HepG2 (cell line): ENCODE results near the gene SPOP. TPM values are rescaled to one million over a fixed set of nuclear protein-coding genes. Genes with fewer than 3 reads are reported as not detected.

Source experiments
- ATAC-seq: fragments of 200-7000 bp; cut with Tn5 transposase; 3 replicates; pipeline ENCODE4 v1.9.1; 2020; ENCODE audit warnings: mild to moderate bottlenecking, moderate library complexity
- BruUV-seq: library from RNA; stranded (reverse); fragments of 400-500 nt; replicated peaks from 2 replicates; lab custom pipeline; 2021; lab: Mats Ljungman, UMichigan
- CTCF ChIA-PET: fragments of 300-600 bp; formaldehyde crosslinking; extraction: SDS; loops from one replicate; lab custom pipeline; 2021; ENCODE audit warnings: low total read pairs, inconsistent platforms, low intra/inter-chr PET ratio; lab: Yijun Ruan, JAX
- POLR2A ChIA-PET: fragments of 350-600 bp; sonication (Branson Sonifier 250); formaldehyde crosslinking; loops from one replicate; lab custom pipeline; 2020; ENCODE audit warnings: antibody characterized with exemption, inconsistent platforms; lab: Yijun Ruan, JAX
- DNase-seq: peaks from one replicate; pipeline ENCODE4 v3.0.0-alpha.2; 2015; ENCODE audit warnings: low spot score
- FAIRE-seq: peaks from 3 replicates; lab custom pipeline; 2011; peaks lifted over from hg19 to GRCh38; lab: Jason Lieb, UNC
- H2AFZ ChIP-seq: one replicate; pipeline ENCODE4 v1.6.1; 2011; ENCODE audit warnings: low read length, inconsistent platforms
- H3K27ac ChIP-seq: fragments of 300-600 bp; 3 replicates; pipeline ENCODE4 v1.8.0; 2011; ENCODE audit warnings: mixed run types, mild to moderate bottlenecking, mixed read lengths, low read length, inconsistent platforms; ENCODE audit not compliant: insufficient read depth; ENCODE audit errors: extremely low read length
- H3K27me3 ChIP-seq, 2 experiments: fragments of 200-600 bp in 1 of 2; 2 replicates in 1 of 2; 3 replicates in 1 of 2; pipeline versions ENCODE4 v1.6.0 to v1.8.0; 2011; ENCODE audit warnings: low read length in 2 of 2, mild to moderate bottlenecking in 2 of 2, moderate library complexity in 2 of 2, inconsistent platforms in 1 of 2; ENCODE audit not compliant: insufficient read depth in 2 of 2, control insufficient read depth in 1 of 2
- H3K36me3 ChIP-seq, 2 experiments: fragments of 200-600 bp in 1 of 2; replicated peaks in 1 of 2; 2 replicates in 1 of 2; 3 replicates in 1 of 2; pipeline versions ENCODE4 v1.5.1 to v1.8.0; 2011; ENCODE audit warnings: low read length in 2 of 2, inconsistent platforms in 1 of 2; ENCODE audit not compliant: insufficient read depth in 2 of 2, control insufficient read depth in 1 of 2
- H3K4me1 ChIP-seq: 2 replicates; pipeline ENCODE4 v1.5.1; 2012; ENCODE audit warnings: low read length, inconsistent platforms; ENCODE audit not compliant: insufficient read depth
- H3K4me2 ChIP-seq: 2 replicates; pipeline ENCODE4 v1.6.0; 2011; ENCODE audit warnings: low read depth, low read length, inconsistent platforms
- H3K4me3 ChIP-seq, 3 experiments: fragments of 200-600 bp in 1 of 3; sonication (generic), shearing (Covaris generic) in 1 of 3; replicated peaks in 1 of 3; 2 replicates each; pipeline ENCODE4 v1.5.1; 2011 to 2016; ENCODE audit warnings: low read length in 3 of 3, inconsistent platforms in 2 of 3, low read depth in 2 of 3, mild to moderate bottlenecking in 2 of 3, control low read depth in 1 of 3, mixed read lengths in 1 of 3; ENCODE audit not compliant: insufficient read depth in 1 of 3
- H3K79me2 ChIP-seq: one replicate; pipeline ENCODE4 v1.6.1; 2011; ENCODE audit warnings: low read length, inconsistent platforms; ENCODE audit not compliant: insufficient read depth
- H3K9ac ChIP-seq: 2 replicates; pipeline ENCODE4 v1.6.0; 2011; ENCODE audit warnings: mild to moderate bottlenecking, low read depth, low read length, inconsistent platforms; ENCODE audit not compliant: insufficient read depth
- H3K9me3 ChIP-seq: 2 replicates; pipeline ENCODE4 v1.5.1; 2012; ENCODE audit warnings: mild to moderate bottlenecking, low read length
- H4K20me1 ChIP-seq: 2 replicates; pipeline ENCODE4 v1.6.0; 2011; ENCODE audit warnings: inconsistent platforms, mild to moderate bottlenecking, low read length, moderate library complexity; ENCODE audit not compliant: insufficient read depth
- BRD4 ChIP-seq: sonication (generic); formaldehyde crosslinking; IDR thresholded peaks from 2 replicates; pipeline ENCODE4 v1.4.0; 2020; ENCODE audit warnings: missing genetic modification reagents
- CBX5 ChIP-seq: sonication (generic); formaldehyde crosslinking; IDR thresholded peaks from 2 replicates; pipeline ENCODE4 v1.4.0; 2020; ENCODE audit warnings: missing genetic modification reagents, borderline replicate concordance
- KLF13 ChIP-seq: sonication (generic); formaldehyde crosslinking; IDR thresholded peaks from 2 replicates; pipeline ENCODE4 v1.4.0; 2020; ENCODE audit warnings: mild to moderate bottlenecking, missing genetic modification reagents
- NR3C1 ChIP-seq: sonication (generic); formaldehyde crosslinking; IDR thresholded peaks from 2 replicates; pipeline ENCODE4 v1.4.0; 2020; ENCODE audit warnings: missing genetic modification reagents
- PHF8 ChIP-seq: sonication (generic); formaldehyde crosslinking; IDR thresholded peaks from 2 replicates; pipeline ENCODE4 v1.5.0; 2020; ENCODE audit warnings: missing genetic modification reagents
- SMC3 ChIP-seq: IDR thresholded peaks from 2 replicates; pipeline ENCODE4 v1.6.1; 2011; ENCODE audit warnings: low read length, improper control_type of control experiment
- SP1 ChIP-seq, 2 experiments: fragments of 450-650 bp in 1 of 2; sonication (generic) in 1 of 2; formaldehyde crosslinking in 1 of 2; IDR thresholded peaks; 2 replicates each; pipeline versions ENCODE4 v1.4.0 to v1.6.1; 2016 to 2020; ENCODE audit warnings: missing genetic modification reagents in 1 of 2
- SP4 ChIP-seq: sonication (generic); formaldehyde crosslinking; IDR thresholded peaks from 2 replicates; pipeline ENCODE4 v1.8.1; 2023; ENCODE audit warnings: mild to moderate bottlenecking, missing genetic modification reagents
- THYN1 ChIP-seq: sonication (generic); formaldehyde crosslinking; IDR thresholded peaks from 2 replicates; pipeline ENCODE4 v1.8.1; 2023; ENCODE audit warnings: low read depth, mild to moderate bottlenecking, moderate library complexity, missing genetic modification reagents, borderline replicate concordance
- ZBTB25 ChIP-seq: IDR thresholded peaks from 2 replicates; pipeline ENCODE4 v1.6.1; 2018; ENCODE audit warnings: missing genetic modification reagents
- ZNF496 ChIP-seq: sonication (generic); formaldehyde crosslinking; IDR thresholded peaks from 2 replicates; pipeline ENCODE4 v1.8.1; 2023; ENCODE audit warnings: mild to moderate bottlenecking, moderate library complexity, missing genetic modification reagents; ENCODE audit not compliant: insufficient replicate concordance
- ZNF678 ChIP-seq: sonication (generic); formaldehyde crosslinking; IDR thresholded peaks from 2 replicates; pipeline ENCODE4 v1.4.0; 2020; ENCODE audit warnings: mild to moderate bottlenecking, missing genetic modification reagents
- ZNF850 ChIP-seq: sonication (generic); formaldehyde crosslinking; conservative IDR thresholded peaks from 2 replicates; pipeline ENCODE4 v1.9.0; 2021; ENCODE audit warnings: mild to moderate bottlenecking, missing genetic modification reagents
- WGBS: methylation state at CpG from one replicate; pipeline ENCODE4 v1.1.6; 2017; ENCODE audit warnings: low lambda C conversion rate; 5-methylcytosine and 5-hydroxymethylcytosine counted together
- in situ Hi-C: cut with HindIII; loops from 2 replicates; pipeline ENCODE4 v1.10.0; 2017; ENCODE audit warnings: low pct_unique_long_range_greater_than_20kb; ENCODE audit not compliant: extremely low pct_ligation_motif_present
- intact Hi-C: fragments of 100-400 bp; cut with micrococcal nuclease; formaldehyde crosslinking; loops from one replicate; pipeline ENCODE4 v1.10.0; 2022; ENCODE audit not compliant: unreplicated experiment
- polyA plus RNA-seq, 8 experiments: library from polyadenylated mRNA; depleted of rRNA in 3 of 8; stranded (reverse) in 7 of 8; unstranded in 1 of 8; fragments of >200 nt; fragmentation: Illumina TruSeq in 4 of 8; extraction: Trizol in 4 of 8; gene quantifications; 2 replicates each; pipeline versions ENCODE4 v1.2.1 to v1.2.3, GENCODE V29; 2011 to 2016; ENCODE audit warnings: low read depth in 4 of 8, missing spikeins in 1 of 8, mixed read lengths in 1 of 8; ENCODE audit not compliant: insufficient read depth in 1 of 8
- total RNA-seq, 5 experiments: library from RNA; depleted of rRNA; stranded (reverse); fragments of >200 nt; fragmentation: Illumina TruSeq; extraction: Trizol; gene quantifications; 2 replicates each; pipeline ENCODE4 v1.2.3, GENCODE V29; 2016; ENCODE audit warnings: low read depth in 1 of 5
- TF ChIP-seq, protein P1 (sequence below): sonication (generic); formaldehyde crosslinking; IDR thresholded peaks from 2 replicates; pipeline ENCODE4 v1.4.0; 2020; ENCODE audit warnings: low read depth, mild to moderate bottlenecking, missing genetic modification reagents

The SPOP gene
- total and polyA plus RNA-seq, 2 of the 13 experiments (the other 11 are each of a cell fraction or from before 2014, with no cell fraction given), result 52.8 to 60.8 TPM

DNA sequence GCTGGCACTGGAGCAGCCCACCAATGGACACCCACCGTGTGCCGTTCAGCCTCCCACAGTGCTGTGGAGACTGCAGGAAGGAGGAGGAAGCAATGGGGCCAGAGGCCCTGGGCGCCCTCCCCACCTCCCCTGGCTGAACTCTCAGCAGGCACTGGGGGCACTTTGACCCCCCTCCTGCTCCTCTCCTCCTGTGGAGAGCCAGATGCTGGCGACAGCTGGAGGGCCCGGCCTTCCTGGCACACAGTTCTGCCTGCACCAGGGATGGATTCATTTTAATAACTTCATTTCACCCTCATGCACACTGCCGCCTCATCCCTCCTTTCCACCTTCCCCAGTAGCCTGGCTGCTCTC lies 96.3 kb downstream of the SPOP start:
- Histone ChIP-seq H3K9ac (no peak overlapping the region), H3K79me2 (no peaks in the 10 kb centered on the region), H3K4me2 (no peak overlapping the region), H4K20me1 (no peaks in the 10 kb centered on the region), H3K36me3 (no peaks in the 10 kb centered on the region), H3K4me3 (no peak overlapping the region), H3K27ac (no peak overlapping the region), H2AFZ (no peak overlapping the region), H3K4me1 (peaks cover 13% of the 10 kb centered on the region), H3K27me3 (peaks cover 5 to 33% of the 10 kb centered on the region in 2 experiments), H3K9me3 (no peaks in the 10 kb centered on the region)
- intact Hi-C loops, result no loop called here
- no TSS peak for BruUV-seq
- DNase-seq (no peak), ATAC-seq (no peak), FAIRE-seq (no peak)
- TF ChIP-seq ZBTB25 (CRISPR knock-in tag) (no peak), PHF8 (CRISPR knock-in tag) (no peak), NR3C1 (CRISPR knock-in tag) (no peak)
- in situ Hi-C loops, result no loop called here
- POLR2A ChIA-PET, result no interaction called here
- CTCF ChIA-PET, result no interaction called here
- 45% methylated on average over 6 of the region's 6 CpGs for WGBS

GRCh38 chr17:49580981-49581647 lies 96.8 kb downstream of the SPOP start:
- ChIA-PET CTCF (no interaction called here), POLR2A (no interaction called here)
- no peaks in the 10 kb centered on the region for H3K36me3 ChIP-seq
- H2AFZ ChIP-seq, result no peak overlapping the region
- in situ Hi-C loops, result no loop called here
- H3K27ac ChIP-seq, result no peak overlapping the region
- no peaks in the 10 kb centered on the region for H3K9me3 ChIP-seq
- no peak for ATAC-seq
- H3K9ac ChIP-seq, result no peak overlapping the region
- WGBS, result 74% methylated on average over 10 of the region's 12 CpGs
- no peaks in the 10 kb centered on the region for H3K79me2 ChIP-seq
- no TSS peak for BruUV-seq
- H3K4me2 ChIP-seq, result no peak overlapping the region
- peaks cover 5 to 35% of the 10 kb centered on the region in 2 experiments for H3K27me3 ChIP-seq
- intact Hi-C loops, result no loop called here
- no peak for FAIRE-seq
- DNase-seq, result no peak
- H3K4me1 ChIP-seq, result peaks cover 13% of the 10 kb centered on the region
- H3K4me3 ChIP-seq, result no peak overlapping the region
- no peaks in the 10 kb centered on the region for H4K20me1 ChIP-seq
- TF ChIP-seq, protein P1, sequence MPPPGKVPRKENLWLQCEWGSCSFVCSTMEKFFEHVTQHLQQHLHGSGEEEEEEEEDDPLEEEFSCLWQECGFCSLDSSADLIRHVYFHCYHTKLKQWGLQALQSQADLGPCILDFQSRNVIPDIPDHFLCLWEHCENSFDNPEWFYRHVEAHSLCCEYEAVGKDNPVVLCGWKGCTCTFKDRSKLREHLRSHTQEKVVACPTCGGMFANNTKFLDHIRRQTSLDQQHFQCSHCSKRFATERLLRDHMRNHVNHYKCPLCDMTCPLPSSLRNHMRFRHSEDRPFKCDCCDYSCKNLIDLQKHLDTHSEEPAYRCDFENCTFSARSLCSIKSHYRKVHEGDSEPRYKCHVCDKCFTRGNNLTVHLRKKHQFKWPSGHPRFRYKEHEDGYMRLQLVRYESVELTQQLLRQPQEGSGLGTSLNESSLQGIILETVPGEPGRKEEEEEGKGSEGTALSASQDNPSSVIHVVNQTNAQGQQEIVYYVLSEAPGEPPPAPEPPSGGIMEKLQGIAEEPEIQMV (CRISPR knock-in tag), result no peak
- no peak for TF ChIP-seq ZNF496 (CRISPR knock-in tag)
- no peak for TF ChIP-seq THYN1
- TF ChIP-seq SMC3, result no peak
- no peak for TF ChIP-seq SP4
- no peak for TF ChIP-seq ZNF850 (CRISPR knock-in tag)
- TF ChIP-seq KLF13 (CRISPR knock-in tag), result no peak
- TF ChIP-seq CBX5 (CRISPR knock-in tag), result no peak
- no peak for TF ChIP-seq SP1 (IDR thresholded peaks at IDR 0.05)
- TF ChIP-seq SP1 (CRISPR knock-in tag; IDR thresholded peaks at IDR 0.05), result no peak
- no peak for TF ChIP-seq ZNF678 (CRISPR knock-in tag)
- no peak for TF ChIP-seq BRD4 (CRISPR knock-in tag)
